Adrenal gland (tissue), 12 donors: ENCODE measurements around the gene FADS2. TPM values are rescaled to one million over a fixed set of nuclear protein-coding genes. Genes with fewer than 3 reads are reported as not detected.
"Not testable (repeated sequence)": the region's sequence is repeated elsewhere in the genome, so short reads cannot be mapped to it uniquely, and the experiment has no call there.

Experiments
- DNase-seq, 7 donors: peaks; one replicate each; pipeline ENCODE4 v3.0.0-alpha.2; 2019 to 2020
- H3K27ac ChIP-seq, 5 donors: fragments of 200-600 bp; sonication (generic) in 4 of 5; 1 replicate in 3 of 5; 2 replicates in 2 of 5; pipeline versions ENCODE4 v1.5.1 to v1.8.0; 2016 to 2020; ENCODE audit warnings: mild to moderate bottlenecking in 1 of 5
- H3K27me3 ChIP-seq: fragments of 200-600 bp; 2 replicates; pipeline ENCODE4 v1.8.0; 2021
- H3K36me3 ChIP-seq, 2 donors: fragments of 200-600 bp; replicated peaks in 1 of 2; 1 replicate in 1 of 2; 2 replicates in 1 of 2; pipeline versions ENCODE4 v1.5.1 to v1.8.0; 2018 to 2022
- H3K4me1 ChIP-seq, 2 donors: fragments of 200-600 bp; replicated peaks in 1 of 2; 1 replicate in 1 of 2; 2 replicates in 1 of 2; pipeline versions ENCODE4 v1.5.1 to v1.8.0; 2018 to 2021
- H3K4me3 ChIP-seq, 4 donors: fragments of 200-600 bp; sonication (generic) in 3 of 4; one replicate each; pipeline ENCODE4 v1.5.1; 2016 to 2018
- H3K9me3 ChIP-seq, 3 donors: fragments of 200-600 bp; sonication (generic) in 1 of 3; replicated peaks in 1 of 3; 1 replicate in 2 of 3; 2 replicates in 1 of 3; pipeline versions ENCODE4 v1.5.1 to v1.8.0; 2016 to 2021
- POLR2A ChIP-seq, 2 donors: fragments of 450-650 bp; IDR thresholded peaks; one replicate each; pipeline ENCODE4 v1.6.1; 2017; ENCODE audit warnings: antibody characterized with exemption in 2 of 2, mild to moderate bottlenecking in 2 of 2, moderate library complexity in 1 of 2
- WGBS, 4 donors: extraction: QIAGEN DNeasy Blood & Tissue Kit in 2 of 4; methylation state at CpG; one replicate each; pipeline versions ENCODE4 v1.1.5 to v1.1.7; 2013 to 2017; 5-methylcytosine and 5-hydroxymethylcytosine counted together
- intact Hi-C, 2 donors: fragments of 100-400 bp; cut with DNase I; formaldehyde crosslinking; loops; one replicate each; pipeline versions ENCODE4 v1.14.1 to v1.15.0; 2022 to 2023
- polyA plus RNA-seq, 3 donors: library from polyadenylated mRNA; stranded (reverse); fragments of 200-250 nt in 2 of 3; fragments of 350-450 nt in 1 of 3; fragmentation: Illumina TruSeq in 1 of 3; extraction: RNeasy Lipid Tissue Mini Kit (QIAGEN cat#74804) in 1 of 3; gene quantifications; one replicate each; pipeline ENCODE4 v1.2.3, GENCODE V29; 2013 to 2014
- total RNA-seq, 9 donors: library from RNA; depleted of rRNA in 4 of 9; stranded (reverse); fragments of >200 nt in 4 of 9; fragments of 120-200 nt in 1 of 9; fragmentation: NEBNext Ultra II Directional in 1 of 9; extraction: Animal tissue kit (Norgen Biotek cat#: 25700) in 1 of 9; gene quantifications; one replicate each; pipeline versions ENCODE4 v1.1.0 to v1.2.4, GENCODE V29; 2013 to 2023
- TF ChIP-seq, protein P1 (sequence below), 6 experiments: fragments of 450-650 bp in 4 of 6; fragments of 200-600 bp in 2 of 6; sonication (generic) in 1 of 6; IDR thresholded peaks; 1 replicate in 5 of 6; 2 replicates in 1 of 6; pipeline versions ENCODE4 v1.5.1 to v1.8.0; 2016 to 2021; ENCODE audit warnings: antibody characterized with exemption in 6 of 6, mild to moderate bottlenecking in 2 of 6, moderate library complexity in 1 of 6
- donor health status: healthy with polysubstance abuse.
- donor health status: Bipolar disorder and iron deficiency.
- donor health status: DM: yes; HTN: yes; CAD: no.
- donor health status: DM: no; HTN: no; CAD: no.
- donor health status: DM: no; HTN: no; CAD: no.
- donor health status: DM: yes; HTN: yes; CAD: no.

Gene FADS2
- total and polyA plus RNA-seq, 12 donors = 134 to 1,327 (median 488) TPM

DNA sequence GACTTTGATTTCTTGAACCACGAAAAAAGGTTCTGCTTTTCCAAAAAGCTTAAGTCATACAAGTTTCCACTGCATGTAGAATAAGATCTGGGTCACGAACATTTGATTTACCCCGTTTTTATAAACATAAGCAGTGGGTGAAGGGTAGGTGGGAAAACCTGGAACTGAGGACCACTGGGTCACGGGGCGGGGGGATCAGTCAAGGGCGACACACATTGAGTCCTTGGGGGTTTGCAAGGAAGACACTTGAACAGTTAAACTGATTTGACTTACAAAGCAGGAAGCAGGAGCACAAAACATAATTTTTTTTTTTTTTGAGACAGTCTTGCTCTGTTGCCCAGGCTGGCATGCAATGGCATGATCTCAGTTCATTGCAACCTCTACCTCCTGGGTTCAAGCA, 52.4 kb downstream of the FADS2 start:
- Histone ChIP-seq H3K9me3 (no peaks in the 10 kb centered on the region), H3K4me3 (no peak overlapping the region), H3K36me3 (no peaks in the 10 kb centered on the region), H3K27me3 (no peaks in the 10 kb centered on the region), H3K4me1 (no peaks in the 10 kb centered on the region), H3K27ac (no peak overlapping the region)
- WGBS, 4 donors = 79 to 87% (median 85%) methylated on average over 6 of the region's 6 CpGs
- intact Hi-C loops = no loop called here
- TF ChIP-seq, protein P1, sequence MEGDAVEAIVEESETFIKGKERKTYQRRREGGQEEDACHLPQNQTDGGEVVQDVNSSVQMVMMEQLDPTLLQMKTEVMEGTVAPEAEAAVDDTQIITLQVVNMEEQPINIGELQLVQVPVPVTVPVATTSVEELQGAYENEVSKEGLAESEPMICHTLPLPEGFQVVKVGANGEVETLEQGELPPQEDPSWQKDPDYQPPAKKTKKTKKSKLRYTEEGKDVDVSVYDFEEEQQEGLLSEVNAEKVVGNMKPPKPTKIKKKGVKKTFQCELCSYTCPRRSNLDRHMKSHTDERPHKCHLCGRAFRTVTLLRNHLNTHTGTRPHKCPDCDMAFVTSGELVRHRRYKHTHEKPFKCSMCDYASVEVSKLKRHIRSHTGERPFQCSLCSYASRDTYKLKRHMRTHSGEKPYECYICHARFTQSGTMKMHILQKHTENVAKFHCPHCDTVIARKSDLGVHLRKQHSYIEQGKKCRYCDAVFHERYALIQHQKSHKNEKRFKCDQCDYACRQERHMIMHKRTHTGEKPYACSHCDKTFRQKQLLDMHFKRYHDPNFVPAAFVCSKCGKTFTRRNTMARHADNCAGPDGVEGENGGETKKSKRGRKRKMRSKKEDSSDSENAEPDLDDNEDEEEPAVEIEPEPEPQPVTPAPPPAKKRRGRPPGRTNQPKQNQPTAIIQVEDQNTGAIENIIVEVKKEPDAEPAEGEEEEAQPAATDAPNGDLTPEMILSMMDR (IDR thresholded peaks at IDR 0.05) = no peak
- no peak for TF ChIP-seq POLR2A (IDR thresholded peaks at IDR 0.05)
- no peak for DNase-seq

DNA sequence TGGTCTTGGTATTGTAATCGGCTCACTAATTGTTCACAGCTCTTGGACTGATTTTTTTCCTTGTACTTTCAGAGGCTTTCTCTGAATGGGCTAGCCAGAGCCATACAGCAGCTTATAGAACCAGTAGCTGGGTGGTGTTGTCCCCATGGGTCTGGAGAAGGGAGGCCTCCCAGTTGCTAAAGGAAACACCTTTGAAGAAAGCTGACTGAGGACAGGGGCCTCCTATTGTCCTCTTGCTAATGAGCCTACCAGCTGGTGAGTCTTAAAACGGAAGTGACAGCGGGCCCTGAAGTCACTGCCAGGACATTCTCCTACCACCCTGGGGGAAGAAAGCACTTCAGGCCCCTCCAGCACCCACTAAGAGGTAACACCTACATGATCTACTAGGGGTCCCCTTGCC, 53.3 kb downstream of the FADS2 start:
- TF ChIP-seq POLR2A (IDR thresholded peaks at IDR 0.05) = no peak
- TF ChIP-seq, protein P1 (IDR thresholded peaks at IDR 0.05) = no peak
- no peak overlapping the region for H3K4me3 ChIP-seq
- no peak overlapping the region for H3K27ac ChIP-seq
- no peaks in the 10 kb centered on the region for H3K9me3 ChIP-seq
- no peaks in the 10 kb centered on the region for H3K4me1 ChIP-seq
- 79 to 92% (median 85%) methylated on average over 1 to 3 of the region's 3 CpGs for WGBS, 4 donors
- intact Hi-C loops = no loop called here
- no peaks in the 10 kb centered on the region for H3K36me3 ChIP-seq
- no peak for DNase-seq
- no peaks in the 10 kb centered on the region for H3K27me3 ChIP-seq

DNA sequence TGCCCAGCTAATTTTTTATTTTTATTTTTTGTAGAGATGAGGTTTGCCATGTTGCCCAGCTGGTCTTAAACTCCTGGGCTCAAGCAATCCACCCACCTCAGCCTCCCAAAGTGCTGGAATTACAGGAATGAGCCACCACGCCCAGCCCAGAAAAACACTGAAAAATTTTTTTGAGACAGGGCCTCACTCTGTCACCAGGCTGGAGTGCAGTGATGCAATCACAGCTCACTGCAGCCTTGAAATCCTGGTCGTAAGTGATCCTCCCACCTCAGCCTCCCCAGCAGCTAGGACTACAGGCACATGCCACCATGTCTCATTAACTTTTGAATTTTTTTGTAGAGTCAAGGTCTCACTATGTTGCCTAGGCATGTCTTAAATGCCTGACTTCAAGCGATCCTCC, 54.2 kb downstream of the FADS2 start:
- H3K9me3 ChIP-seq, H3K4me1 ChIP-seq, H3K27ac ChIP-seq, H3K4me3 ChIP-seq, H3K36me3 ChIP-seq, intact Hi-C loops, H3K27me3 ChIP-seq: not testable (repeated sequence)
- DNase-seq = peak in 1 of 7 donors; percentile 13
- 76 to 87% (median 80%) methylated on average over 3 of the region's 3 CpGs for WGBS, 4 donors

DNA sequence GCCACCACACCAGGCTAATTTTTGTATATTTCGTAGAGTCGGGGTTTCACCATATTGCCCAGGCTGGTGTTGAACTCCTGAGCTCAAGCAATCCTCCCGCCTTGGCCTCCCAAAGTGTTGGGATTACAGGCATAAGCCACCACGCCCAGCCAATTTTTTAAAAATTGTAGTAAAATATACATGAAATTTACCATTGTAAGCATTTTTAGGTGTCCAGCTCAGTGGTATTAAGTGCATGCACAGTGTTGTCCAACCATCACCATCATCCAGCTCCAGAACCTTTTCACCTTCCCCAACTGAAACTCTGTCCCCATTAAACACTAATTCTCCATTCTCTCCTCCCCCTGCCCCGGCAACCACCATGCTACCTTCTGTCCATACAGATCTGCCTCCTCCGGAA, 54.8 kb downstream of the FADS2 start:
- no peak overlapping the region for H3K4me3 ChIP-seq
- no peaks in the 10 kb centered on the region for H3K27me3 ChIP-seq
- WGBS, 4 donors = 80 to 96% (median 83%) methylated on average over 6 of the region's 6 CpGs
- TF ChIP-seq POLR2A (IDR thresholded peaks at IDR 0.05) = no peak
- TF ChIP-seq, protein P1 (IDR thresholded peaks at IDR 0.05) = no peak
- DNase-seq = no peak
- peaks cover 0 to 7% of the 10 kb centered on the region in 2 donors for H3K4me1 ChIP-seq
- intact Hi-C loops = no loop called here
- H3K27ac ChIP-seq = no peak overlapping the region
- H3K9me3 ChIP-seq = no peaks in the 10 kb centered on the region
- no peaks in the 10 kb centered on the region for H3K36me3 ChIP-seq

DNA sequence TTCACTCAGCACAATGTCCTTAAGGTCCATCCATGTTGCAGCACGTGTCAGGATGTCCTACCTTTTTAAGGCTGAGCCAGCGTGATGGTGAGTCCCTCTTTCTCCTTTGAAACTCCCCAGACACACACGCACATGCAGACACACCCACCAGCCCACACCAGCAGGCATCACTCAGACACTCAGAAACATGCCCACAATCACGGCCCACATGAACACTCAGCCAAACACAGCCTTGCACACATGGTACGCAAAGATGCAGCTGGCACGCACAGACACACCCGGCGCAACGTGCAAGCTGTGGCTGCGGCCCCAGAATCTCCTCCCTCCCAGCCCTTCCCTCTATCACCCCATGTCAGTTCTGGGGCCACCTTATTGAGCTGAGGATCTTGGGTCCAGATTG, 55.2 kb downstream of the FADS2 start:
- 91 to 95% (median 94%) methylated on average over 10 of the region's 10 CpGs for WGBS, 4 donors
- intact Hi-C loops = no loop called here
- H3K27me3 ChIP-seq = no peaks in the 10 kb centered on the region
- no peak for TF ChIP-seq POLR2A (IDR thresholded peaks at IDR 0.05)
- H3K36me3 ChIP-seq = no peaks in the 10 kb centered on the region
- no peaks in the 10 kb centered on the region for H3K9me3 ChIP-seq
- no peak overlapping the region for H3K4me3 ChIP-seq
- H3K27ac ChIP-seq = no peak overlapping the region
- DNase-seq = no peak
- peaks cover 2 to 12% of the 10 kb centered on the region in 2 donors for H3K4me1 ChIP-seq
